D721Med (cell line): Measurements from ENCODE around the gene WNK1.

Source experiments
- DNase-seq: peaks from one replicate; pipeline ENCODE4 v3.0.0; 2011; ENCODE audit warnings: low spot score; ENCODE audit not compliant: insufficient read length
- FAIRE-seq: peaks from 2 replicates; lab custom pipeline; 2011; peaks lifted over from hg19 to GRCh38; lab: Jason Lieb, UNC
- TF ChIP-seq, protein P1 (sequence below): IDR thresholded peaks from 2 replicates; pipeline ENCODE4 v1.5.1; 2012; ENCODE audit warnings: mild to moderate bottlenecking, control low read depth; ENCODE audit not compliant: insufficient read depth; ENCODE audit errors: missing control alignments

Gene WNK1

DNA sequence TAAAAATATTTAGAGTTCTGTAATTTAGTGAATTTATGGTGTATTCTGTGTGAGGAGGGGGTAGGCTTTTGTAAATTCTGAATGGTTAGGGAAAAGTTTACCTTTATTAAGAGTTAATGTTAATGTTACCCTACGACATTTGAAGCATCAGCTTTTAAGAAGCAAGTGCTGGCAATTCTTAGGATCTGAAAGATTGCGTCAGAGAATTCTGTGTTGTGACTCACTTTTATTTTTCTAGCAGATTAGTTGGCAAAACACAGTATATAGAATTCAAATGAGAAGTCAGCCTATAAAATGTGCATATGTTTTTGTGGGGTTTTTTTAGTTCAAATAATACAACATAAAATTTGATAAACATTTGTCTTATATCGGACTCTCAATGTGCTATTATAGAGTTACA is 99.5 kb downstream of the WNK1 start:
- TF ChIP-seq, protein P1, sequence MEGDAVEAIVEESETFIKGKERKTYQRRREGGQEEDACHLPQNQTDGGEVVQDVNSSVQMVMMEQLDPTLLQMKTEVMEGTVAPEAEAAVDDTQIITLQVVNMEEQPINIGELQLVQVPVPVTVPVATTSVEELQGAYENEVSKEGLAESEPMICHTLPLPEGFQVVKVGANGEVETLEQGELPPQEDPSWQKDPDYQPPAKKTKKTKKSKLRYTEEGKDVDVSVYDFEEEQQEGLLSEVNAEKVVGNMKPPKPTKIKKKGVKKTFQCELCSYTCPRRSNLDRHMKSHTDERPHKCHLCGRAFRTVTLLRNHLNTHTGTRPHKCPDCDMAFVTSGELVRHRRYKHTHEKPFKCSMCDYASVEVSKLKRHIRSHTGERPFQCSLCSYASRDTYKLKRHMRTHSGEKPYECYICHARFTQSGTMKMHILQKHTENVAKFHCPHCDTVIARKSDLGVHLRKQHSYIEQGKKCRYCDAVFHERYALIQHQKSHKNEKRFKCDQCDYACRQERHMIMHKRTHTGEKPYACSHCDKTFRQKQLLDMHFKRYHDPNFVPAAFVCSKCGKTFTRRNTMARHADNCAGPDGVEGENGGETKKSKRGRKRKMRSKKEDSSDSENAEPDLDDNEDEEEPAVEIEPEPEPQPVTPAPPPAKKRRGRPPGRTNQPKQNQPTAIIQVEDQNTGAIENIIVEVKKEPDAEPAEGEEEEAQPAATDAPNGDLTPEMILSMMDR, result no peak
- FAIRE-seq (no peak), DNase-seq (no peak)

DNA sequence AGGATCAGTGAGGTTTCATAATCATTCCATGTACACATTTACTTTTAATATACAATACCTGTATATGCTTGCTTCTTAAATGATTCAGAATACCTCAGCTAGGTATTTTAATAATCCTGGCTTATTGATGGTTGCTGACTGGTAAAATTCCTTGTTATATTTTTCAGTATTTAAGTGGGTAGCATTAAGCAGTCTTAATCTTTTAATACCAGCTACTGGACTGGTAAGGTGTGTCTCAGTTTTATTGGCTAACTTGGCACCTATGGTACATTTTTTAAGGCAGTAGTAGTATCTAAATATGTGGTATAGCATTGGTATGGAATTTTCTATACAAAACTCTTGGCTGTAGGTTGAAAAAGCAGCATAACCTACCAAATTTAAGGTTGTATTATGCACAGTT is 100.5 kb downstream of the WNK1 start:
- FAIRE-seq, result peak; percentile 21

DNA sequence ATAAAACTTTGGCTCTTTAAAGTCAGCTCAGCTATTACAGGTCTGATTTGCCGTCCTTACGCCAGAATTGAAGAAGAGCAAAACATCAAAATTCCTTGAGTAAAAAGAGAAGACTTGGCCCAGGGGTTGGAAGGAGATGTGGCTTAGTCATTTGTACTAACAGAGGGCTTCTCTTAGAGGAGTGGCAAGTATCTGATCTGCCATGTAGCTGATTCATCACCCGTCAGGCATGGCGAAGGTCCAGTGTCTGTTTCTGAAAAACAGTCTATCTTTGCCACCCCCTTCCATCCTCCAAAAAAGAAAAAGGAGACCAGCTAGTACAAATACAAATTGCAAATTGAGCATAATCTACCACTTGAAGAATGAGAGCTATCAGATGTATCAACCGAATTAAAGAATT is 105.2 kb downstream of the WNK1 start:
- FAIRE-seq (no peak), DNase-seq (no peak)
- TF ChIP-seq, protein P1, result no peak

More for the DNA sequence above, 100.5 kb downstream of the WNK1 start:
- TF ChIP-seq, protein P1, result no peak
- DNase-seq, result no peak

DNA sequence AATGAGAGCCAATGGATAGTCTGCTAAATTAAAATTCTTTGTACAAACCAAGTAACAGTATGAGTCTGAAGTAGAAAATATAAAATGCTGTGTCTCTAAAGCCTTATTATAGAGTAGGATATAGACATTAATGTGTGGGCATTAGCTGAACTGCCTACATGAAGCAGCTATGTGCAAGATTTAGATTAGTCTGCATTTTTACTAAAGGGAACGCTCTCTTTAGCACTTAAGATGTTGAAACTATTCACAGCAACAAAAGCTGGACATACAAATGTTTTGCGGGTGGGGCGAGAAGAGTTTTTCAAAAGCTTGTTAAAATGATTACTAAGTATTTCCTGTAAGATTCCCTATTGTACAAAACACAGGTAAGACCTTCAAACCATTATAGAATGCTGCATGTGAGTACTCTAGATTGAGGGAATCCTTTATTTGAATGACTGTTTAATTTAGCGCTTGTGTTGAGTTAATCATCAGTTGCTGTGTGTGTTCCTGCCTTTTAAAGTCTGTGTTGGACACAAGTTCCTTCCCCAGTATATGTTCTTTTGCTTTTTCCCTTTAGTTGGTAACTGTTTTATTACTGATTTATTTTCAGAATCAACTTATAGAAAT is 110.0 kb downstream of the WNK1 start:
- TF ChIP-seq, protein P1, result no peak
- no peak for FAIRE-seq
- DNase-seq, result no peak

DNA sequence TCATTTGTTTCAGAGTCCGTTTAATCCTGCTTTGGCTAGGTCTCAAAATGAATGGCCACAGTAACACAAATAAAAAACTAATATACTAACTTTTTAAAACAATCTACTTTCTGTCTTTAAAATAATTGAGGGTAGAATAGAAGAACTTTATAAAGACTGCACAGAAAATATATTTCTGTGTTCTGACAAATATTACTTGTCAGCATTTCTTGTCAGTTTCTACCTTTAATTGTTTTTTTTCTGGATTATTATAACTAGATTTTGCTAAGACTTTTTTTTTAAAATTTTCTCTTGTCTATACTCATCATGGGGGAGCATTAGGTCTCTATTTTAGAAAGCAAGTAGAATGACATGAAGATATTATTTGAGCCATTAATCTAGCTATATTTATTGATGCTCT is 110.9 kb downstream of the WNK1 start:
- TF ChIP-seq, protein P1, result no peak
- DNase-seq (no peak), FAIRE-seq (no peak)

DNA sequence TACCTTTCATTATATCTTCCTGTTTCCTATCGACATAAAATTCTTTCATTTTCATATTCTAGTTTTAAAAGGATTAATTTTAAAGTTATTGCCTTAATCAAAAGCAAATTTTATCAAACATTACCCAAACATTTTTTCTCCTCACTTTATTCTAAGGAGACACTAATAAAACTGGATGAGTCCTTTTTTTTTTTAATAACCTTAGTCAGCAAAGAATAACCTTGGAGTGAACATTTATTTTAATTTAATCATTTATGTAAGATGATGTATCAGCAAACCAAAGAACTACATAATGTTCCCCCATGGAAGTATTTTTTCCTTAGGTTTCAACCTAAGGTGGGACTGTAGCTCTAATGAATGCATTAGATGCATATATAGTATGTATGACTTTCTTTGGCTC is 113.2 kb downstream of the WNK1 start:
- TF ChIP-seq, protein P1, result no peak
- FAIRE-seq (no peak), DNase-seq (no peak)

DNA sequence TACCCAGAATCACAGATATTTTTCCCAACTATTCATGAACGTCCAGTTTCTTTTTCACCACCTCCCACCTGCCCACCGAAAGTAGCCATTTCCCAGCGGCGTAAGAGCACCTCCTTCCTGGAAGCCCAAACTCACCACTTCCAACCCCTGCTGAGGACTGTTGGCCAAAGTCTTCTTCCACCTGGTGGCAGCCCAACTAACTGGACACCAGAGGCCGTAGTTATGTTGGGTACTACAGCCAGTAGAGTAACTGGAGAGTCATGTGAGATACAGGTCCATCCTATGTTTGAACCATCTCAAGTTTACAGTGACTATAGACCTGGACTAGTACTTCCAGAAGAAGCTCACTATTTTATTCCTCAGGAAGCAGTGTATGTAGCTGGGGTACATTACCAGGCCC is 115.5 kb downstream of the WNK1 start:
- TF ChIP-seq, protein P1, result no peak
- FAIRE-seq (no peak), DNase-seq (no peak)
